NCI-H128 (cell line): Measurements from ENCODE around the gene CPOX.

Experiments
- DNase-seq: peaks from one replicate; lab custom pipeline; 2025; ENCODE audit not compliant: unreplicated experiment; lab: John Stamatoyannopoulos, UW

The CPOX gene

GRCh38 chr3:98541695-98542094 lies 51.7 kb downstream of the CPOX start:
- DNase-seq: no peak

DNA sequence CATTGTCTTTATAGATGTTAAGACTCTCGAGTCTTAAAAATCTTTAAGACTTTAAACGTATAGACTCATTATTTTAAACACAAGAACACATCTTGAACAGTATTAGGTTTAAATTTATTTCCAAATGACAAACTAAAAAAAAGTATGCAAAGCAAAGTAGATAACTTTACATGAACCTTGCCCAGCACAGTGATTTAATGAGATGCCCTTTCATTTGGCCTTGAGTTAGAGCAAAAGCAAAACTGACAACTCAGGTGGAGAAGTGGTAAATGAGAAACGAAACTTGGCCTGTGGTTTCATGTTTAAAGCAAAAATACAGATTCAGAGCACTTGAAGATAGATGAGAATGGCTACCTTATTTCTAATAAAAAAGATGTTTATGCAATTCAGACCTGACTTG lies 53.1 kb downstream of the CPOX start:
- no peak for DNase-seq

- no peak for DNase-seq
These were observed 56.9 kb downstream of the CPOX start for GRCh38 chr3:98536456-98537017.

- no peak for DNase-seq
These were observed 58.7 kb downstream of the CPOX start for GRCh38 chr3:98534734-98535133.

DNA sequence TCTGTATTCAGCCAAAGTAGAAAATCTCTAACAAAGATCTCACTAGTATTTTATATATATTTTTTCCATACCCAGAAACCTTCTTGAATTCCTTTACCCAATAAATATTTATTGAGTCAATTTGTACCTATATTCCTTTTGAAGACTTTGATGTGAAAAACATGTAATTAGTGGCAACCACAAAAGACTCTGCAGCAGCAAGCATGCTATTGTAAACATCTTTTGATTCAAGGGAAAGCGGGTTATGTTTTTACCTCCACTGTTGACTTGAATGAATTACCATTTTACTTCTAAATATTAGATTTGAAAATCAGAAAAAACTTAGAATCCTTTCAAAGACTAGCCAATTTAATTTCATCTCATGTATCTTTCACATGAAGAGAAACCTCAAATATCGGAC lies 59.2 kb downstream of the CPOX start:
- DNase-seq: no peak

DNA sequence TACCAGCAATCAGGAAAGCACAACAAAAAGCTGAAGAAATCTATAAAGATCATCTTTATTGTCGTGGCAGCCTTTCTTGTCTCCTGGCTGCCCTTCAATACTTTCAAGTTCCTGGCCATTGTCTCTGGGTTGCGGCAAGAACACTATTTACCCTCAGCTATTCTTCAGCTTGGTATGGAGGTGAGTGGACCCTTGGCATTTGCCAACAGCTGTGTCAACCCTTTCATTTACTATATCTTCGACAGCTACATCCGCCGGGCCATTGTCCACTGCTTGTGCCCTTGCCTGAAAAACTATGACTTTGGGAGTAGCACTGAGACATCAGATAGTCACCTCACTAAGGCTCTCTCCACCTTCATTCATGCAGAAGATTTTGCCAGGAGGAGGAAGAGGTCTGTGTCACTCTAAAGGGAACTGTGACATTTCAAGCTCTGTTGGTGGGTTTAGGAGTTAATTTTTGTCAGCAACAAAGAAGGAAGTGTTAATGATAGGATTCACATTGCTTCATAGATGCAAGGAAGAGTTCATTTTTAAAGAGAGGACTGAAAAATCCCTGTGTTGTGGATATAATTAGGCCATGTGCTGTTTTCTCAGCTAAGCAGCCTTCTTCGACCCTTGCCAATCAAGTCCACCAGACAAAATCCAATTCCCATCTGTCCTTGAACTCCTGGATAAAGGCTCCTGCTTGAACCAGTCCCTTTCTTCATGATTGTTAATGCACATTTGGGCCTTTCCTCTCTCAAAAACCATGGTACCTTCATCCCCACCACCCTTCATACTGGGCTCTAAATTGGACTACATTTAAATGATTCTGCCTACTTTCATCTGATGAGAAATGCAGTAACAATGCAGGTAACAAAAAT lies 60.5 kb downstream of the CPOX start:
- no peak for DNase-seq

- no peak for DNase-seq
These were observed 61.2 kb downstream of the CPOX start for GRCh38 chr3:98532275-98532637.

GRCh38 chr3:98531622-98532274 lies 61.7 kb downstream of the CPOX start, which contains the start of gene GPR15:
GPR15 (plus strand) TSS chr3:98531978; CDS start chr3:98532034, 56 bp downstream.
- no peak for DNase-seq

- DNase-seq: no peak
These were observed 62.7 kb downstream of the CPOX start for GRCh38 chr3:98530676-98531075.

GRCh38 chr3:98529856-98530459 lies 63.5 kb downstream of the CPOX start:
- DNase-seq: no peak
